ENCODE results near the gene DAGLA.

The DAGLA gene

GRCh38 chr11:61697764-61698163 is 17.6 kb downstream of the DAGLA start:
- H4K20me1 ChIP-seq (ENCODE audit: insufficient read depth), result no peaks in the 10 kb centered on the region
- no peak for TF ChIP-seq CTCF (conservative IDR thresholded peaks at IDR 0.05; ENCODE audit: low read depth, low read length)
- no peak overlapping the region for H3K27ac ChIP-seq
- H3K4me1 ChIP-seq (ENCODE audit: low read depth, poor library complexity, severe bottlenecking), result no peaks in the 10 kb centered on the region
- H3K27me3 ChIP-seq (ENCODE audit: insufficient read depth, low read depth), result peaks cover 68% of the 10 kb centered on the region
- H3K79me2 ChIP-seq (ENCODE audit: insufficient read depth, low read depth), result no peaks in the 10 kb centered on the region
- no peak overlapping the region for H3K4me2 ChIP-seq
- no peak overlapping the region for H2AFZ ChIP-seq (ENCODE audit: low read depth)
- H3K9ac ChIP-seq, result no peak overlapping the region
- H3K36me3 ChIP-seq (ENCODE audit: insufficient read depth), result no peaks in the 10 kb centered on the region
- H3K4me3 ChIP-seq (IDR thresholded peaks at IDR 0.05; ENCODE audit: insufficient read depth, low read depth, low read length), result no peak overlapping the region

GRCh38 chr11:61698173-61698948 is 18.2 kb downstream of the DAGLA start:
- H3K36me3 ChIP-seq (ENCODE audit: insufficient read depth), result no peaks in the 10 kb centered on the region
- no peak overlapping the region for H3K4me3 ChIP-seq (IDR thresholded peaks at IDR 0.05; ENCODE audit: insufficient read depth, low read depth, low read length)
- no peak overlapping the region for H3K27ac ChIP-seq
- H3K27me3 ChIP-seq (ENCODE audit: insufficient read depth, low read depth), result peaks cover 66% of the 10 kb centered on the region; the same call in 1 of the 2 replicates
- TF ChIP-seq CTCF (conservative IDR thresholded peaks at IDR 0.05; ENCODE audit: low read depth, low read length), result no peak
- no peaks in the 10 kb centered on the region for H3K4me1 ChIP-seq (ENCODE audit: low read depth, poor library complexity, severe bottlenecking)
- no peak overlapping the region for H2AFZ ChIP-seq (ENCODE audit: low read depth)
- H3K79me2 ChIP-seq (ENCODE audit: insufficient read depth, low read depth), result no peaks in the 10 kb centered on the region
- H3K4me2 ChIP-seq, result no peak overlapping the region
- no peaks in the 10 kb centered on the region for H4K20me1 ChIP-seq (ENCODE audit: insufficient read depth)
- H3K9ac ChIP-seq, result no peak overlapping the region

- H3K27me3 ChIP-seq (ENCODE audit: insufficient read depth, low read depth), result peaks cover 64% of the 10 kb centered on the region
- H4K20me1 ChIP-seq (ENCODE audit: insufficient read depth), result no peaks in the 10 kb centered on the region
- no peak for TF ChIP-seq CTCF (conservative IDR thresholded peaks at IDR 0.05; ENCODE audit: low read depth, low read length)
- no peaks in the 10 kb centered on the region for H3K4me1 ChIP-seq (ENCODE audit: low read depth, poor library complexity, severe bottlenecking)
- no peak overlapping the region for H3K27ac ChIP-seq
- H3K79me2 ChIP-seq (ENCODE audit: insufficient read depth, low read depth), result no peaks in the 10 kb centered on the region
- no peaks in the 10 kb centered on the region for H3K36me3 ChIP-seq (ENCODE audit: insufficient read depth)
- H2AFZ ChIP-seq (ENCODE audit: low read depth), result no peak overlapping the region
- H3K4me2 ChIP-seq, result no peak overlapping the region
- no peak overlapping the region for H3K4me3 ChIP-seq (IDR thresholded peaks at IDR 0.05; ENCODE audit: insufficient read depth, low read depth, low read length)
- no peak overlapping the region for H3K9ac ChIP-seq
These were observed 19.6 kb downstream of the DAGLA start for GRCh38 chr11:61699737-61700160.

- Histone ChIP-seq H3K4me3 (IDR thresholded peaks at IDR 0.05; ENCODE audit: insufficient read depth, low read depth, low read length) (no peak overlapping the region), H3K27me3 (ENCODE audit: insufficient read depth, low read depth) (peaks cover 61% of the 10 kb centered on the region), H4K20me1 (ENCODE audit: insufficient read depth) (no peaks in the 10 kb centered on the region), H2AFZ (ENCODE audit: low read depth) (no peak overlapping the region), H3K4me2 (no peak overlapping the region), H3K4me1 (ENCODE audit: low read depth, poor library complexity, severe bottlenecking) (no peaks in the 10 kb centered on the region), H3K9ac (no peak overlapping the region), H3K36me3 (ENCODE audit: insufficient read depth) (no peaks in the 10 kb centered on the region), H3K27ac (no peak overlapping the region), H3K79me2 (ENCODE audit: insufficient read depth, low read depth) (no peaks in the 10 kb centered on the region)
- TF ChIP-seq CTCF (conservative IDR thresholded peaks at IDR 0.05; ENCODE audit: low read depth, low read length), result no peak
These were observed 20.0 kb downstream of the DAGLA start for GRCh38 chr11:61700212-61700611.

Data from KMS-11 (cell line).